GM12892 (cell line): ENCODE results near the gene JAKMIP1.

ENCODE experiments used
- POLR2A ChIP-seq: IDR thresholded peaks from 2 replicates; pipeline ENCODE4 v1.6.1; 2011; ENCODE audit warnings: low read depth, low read length, control low read depth
- POLR2AphosphoS5 ChIP-seq: IDR thresholded peaks from 2 replicates; pipeline ENCODE4 v1.6.1; 2011; ENCODE audit warnings: low read depth, low read length, control low read depth
- TAF1 ChIP-seq: IDR thresholded peaks from 2 replicates; pipeline ENCODE4 v1.6.1; 2011; ENCODE audit warnings: low read depth, mild to moderate bottlenecking, control low read depth, low read length, borderline replicate concordance

GRCh38 chr4:5989236-5990225 is 210.8 kb downstream of the JAKMIP1 start:
- TF ChIP-seq TAF1 (no peak), POLR2AphosphoS5 (no peak), POLR2A (no peak)
